Measurements from ENCODE around the gene SLC22A23.

SLC22A23 gene

GRCh38 chr6:3291346-3291745 lies 165.5 kb downstream of the SLC22A23 start:
- Histone ChIP-seq H3K36me3 (no peaks in the 10 kb centered on the region), H3K4me3 (ENCODE audit: low read depth in 1 of 2, low read length in 1 of 2) (no peak overlapping the region), H3K27me3 (no peaks in the 10 kb centered on the region), H3K4me1 (ENCODE audit: control insufficient read depth in 1 of 2, insufficient read depth in 1 of 2, low read depth in 1 of 2, low read length in 1 of 2) (no peaks in the 10 kb centered on the region), H3K27ac (no peak overlapping the region), H3K9me3 (no peaks in the 10 kb centered on the region)
- no peak for TF ChIP-seq CTCF (IDR thresholded peaks at IDR 0.05)

- Histone ChIP-seq H3K4me1 (ENCODE audit: control insufficient read depth in 1 of 2, insufficient read depth in 1 of 2, low read depth in 1 of 2, low read length in 1 of 2) (no peaks in the 10 kb centered on the region), H3K27me3 (no peaks in the 10 kb centered on the region), H3K9me3 (no peaks in the 10 kb centered on the region), H3K4me3 (ENCODE audit: low read depth in 1 of 2, low read length in 1 of 2) (no peak overlapping the region), H3K36me3 (no peaks in the 10 kb centered on the region), H3K27ac (no peak overlapping the region)
- TF ChIP-seq CTCF (IDR thresholded peaks at IDR 0.05): no peak
Measured at GRCh38 chr6:3290931-3291211, 166.0 kb downstream of the SLC22A23 start.

GRCh38 chr6:3290149-3290930 lies 166.5 kb downstream of the SLC22A23 start:
- no peak overlapping the region for H3K27ac ChIP-seq
- H3K4me1 ChIP-seq (ENCODE audit: control insufficient read depth in 1 of 2, insufficient read depth in 1 of 2, low read depth in 1 of 2, low read length in 1 of 2): no peaks in the 10 kb centered on the region
- no peak for TF ChIP-seq CTCF (IDR thresholded peaks at IDR 0.05)
- no peak overlapping the region for H3K4me3 ChIP-seq (ENCODE audit: low read depth in 1 of 2, low read length in 1 of 2)
- no peaks in the 10 kb centered on the region for H3K27me3 ChIP-seq
- no peaks in the 10 kb centered on the region for H3K36me3 ChIP-seq
- H3K9me3 ChIP-seq: no peaks in the 10 kb centered on the region

GRCh38 chr6:3289664-3290055 lies 167.2 kb downstream of the SLC22A23 start:
- TF ChIP-seq CTCF (IDR thresholded peaks at IDR 0.05): no peak
- no peaks in the 10 kb centered on the region for H3K36me3 ChIP-seq
- H3K4me3 ChIP-seq (ENCODE audit: low read depth in 1 of 2, low read length in 1 of 2): no peak overlapping the region
- H3K27me3 ChIP-seq: no peaks in the 10 kb centered on the region
- H3K4me1 ChIP-seq (ENCODE audit: control insufficient read depth in 1 of 2, insufficient read depth in 1 of 2, low read depth in 1 of 2, low read length in 1 of 2): no peaks in the 10 kb centered on the region
- H3K9me3 ChIP-seq: no peaks in the 10 kb centered on the region
- no peak overlapping the region for H3K27ac ChIP-seq

- Histone ChIP-seq H3K4me3 (ENCODE audit: low read depth in 1 of 2, low read length in 1 of 2) (no peak overlapping the region), H3K36me3 (no peaks in the 10 kb centered on the region), H3K27me3 (no peaks in the 10 kb centered on the region), H3K4me1 (ENCODE audit: control insufficient read depth in 1 of 2, insufficient read depth in 1 of 2, low read depth in 1 of 2, low read length in 1 of 2) (no peaks in the 10 kb centered on the region), H3K9me3 (no peaks in the 10 kb centered on the region), H3K27ac (no peak overlapping the region)
- no peak for TF ChIP-seq CTCF (IDR thresholded peaks at IDR 0.05)
Measured at GRCh38 chr6:3288711-3289663, 167.9 kb downstream of the SLC22A23 start.

Measured in neutrophil (primary cell).